Activated B cell treated with CpG ODN at 0.5 μM for 24 hours (primary cell): Measurements from ENCODE around the gene TM9SF3. TPM values are rescaled to one million over a fixed set of nuclear protein-coding genes. Genes with fewer than 3 reads are reported as not detected.
A peak's percentile ranks its signal among the peaks of the same experiment; 100 is the strongest.

Experiments
- ATAC-seq: fragments of 200-7000 bp; cut with Tn5 transposase; one replicate; pipeline ENCODE4 v1.10.0; 2021; ENCODE audit warnings: low read depth, mild to moderate bottlenecking, moderate library complexity
- CTCF ChIA-PET: fragments of 350-600 bp; sonication (Branson Sonifier 250); formaldehyde crosslinking; loops from one replicate; lab custom pipeline; 2021; ENCODE audit warnings: antibody characterized with exemption; lab: Charles Lee
- POLR2A ChIA-PET: fragments of 350-600 bp; sonication (Branson Sonifier 250); formaldehyde crosslinking; loops from one replicate; lab custom pipeline; 2021; ENCODE audit warnings: antibody characterized with exemption; lab: Charles Lee
- DNase-seq: peaks from one replicate; pipeline ENCODE4 v3.0.0; 2022
- H3K27ac Mint-ChIP-seq: one replicate; pipeline ENCODE4 v1.8.0; 2020; ENCODE audit warnings: mixed read lengths
- H3K27me3 Mint-ChIP-seq: one replicate; pipeline ENCODE4 v1.8.0; 2021; ENCODE audit warnings: mixed read lengths
- H3K36me3 Mint-ChIP-seq: one replicate; pipeline ENCODE4 v1.8.0; 2021; ENCODE audit warnings: low read depth, mixed read lengths
- H3K4me1 Mint-ChIP-seq: one replicate; pipeline ENCODE4 v1.8.0; 2021; ENCODE audit warnings: mixed read lengths
- H3K4me3 Mint-ChIP-seq: one replicate; pipeline ENCODE4 v1.8.0; 2020; ENCODE audit warnings: mild to moderate bottlenecking, mixed read lengths
- H3K9me3 Mint-ChIP-seq: one replicate; pipeline ENCODE4 v1.8.0; 2020; ENCODE audit warnings: mixed read lengths
- intact Hi-C: fragments of 100-400 bp; cut with micrococcal nuclease; formaldehyde crosslinking; loops from one replicate; pipeline ENCODE4 v1.15.1; 2024
- total RNA-seq: library from RNA; stranded (reverse); gene quantifications from 2 replicates; pipeline ENCODE4 v1.2.3, GENCODE V29; 2022
- TF ChIP-seq, protein P1 (sequence below): fragments of 200-600 bp; IDR thresholded peaks from one replicate; pipeline ENCODE4 v1.8.0; 2022; ENCODE audit warnings: antibody characterized with exemption, mild to moderate bottlenecking

TM9SF3 gene
- total RNA-seq, 1 donor from 2014 or later = 61.7 TPM

DNA sequence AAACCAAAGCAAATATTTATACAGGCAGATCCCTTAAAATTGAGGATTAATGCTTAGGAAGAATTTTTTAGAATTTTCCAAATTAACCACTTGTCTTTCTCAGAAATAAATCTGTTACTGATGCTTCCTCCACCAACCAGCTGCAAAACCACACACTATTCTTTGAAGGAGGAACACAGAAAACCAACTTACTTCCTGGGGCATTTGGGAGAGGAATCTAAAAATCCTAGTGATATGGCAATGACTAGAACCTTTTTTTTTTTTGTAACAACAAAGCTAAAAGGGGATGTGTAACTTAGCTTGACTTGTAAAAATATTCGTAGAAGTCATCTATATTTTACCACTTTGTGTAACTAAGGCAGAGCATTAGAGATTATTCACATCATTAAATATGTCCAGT, 5.1 kb upstream of the TM9SF3 start:
- intact Hi-C loops = no loop called here
- H3K36me3 Mint-ChIP-seq = peaks cover 41% of the 10 kb centered on the region
- ChIA-PET POLR2A (no interaction called here), CTCF (no interaction called here)
- TF ChIP-seq, protein P1, sequence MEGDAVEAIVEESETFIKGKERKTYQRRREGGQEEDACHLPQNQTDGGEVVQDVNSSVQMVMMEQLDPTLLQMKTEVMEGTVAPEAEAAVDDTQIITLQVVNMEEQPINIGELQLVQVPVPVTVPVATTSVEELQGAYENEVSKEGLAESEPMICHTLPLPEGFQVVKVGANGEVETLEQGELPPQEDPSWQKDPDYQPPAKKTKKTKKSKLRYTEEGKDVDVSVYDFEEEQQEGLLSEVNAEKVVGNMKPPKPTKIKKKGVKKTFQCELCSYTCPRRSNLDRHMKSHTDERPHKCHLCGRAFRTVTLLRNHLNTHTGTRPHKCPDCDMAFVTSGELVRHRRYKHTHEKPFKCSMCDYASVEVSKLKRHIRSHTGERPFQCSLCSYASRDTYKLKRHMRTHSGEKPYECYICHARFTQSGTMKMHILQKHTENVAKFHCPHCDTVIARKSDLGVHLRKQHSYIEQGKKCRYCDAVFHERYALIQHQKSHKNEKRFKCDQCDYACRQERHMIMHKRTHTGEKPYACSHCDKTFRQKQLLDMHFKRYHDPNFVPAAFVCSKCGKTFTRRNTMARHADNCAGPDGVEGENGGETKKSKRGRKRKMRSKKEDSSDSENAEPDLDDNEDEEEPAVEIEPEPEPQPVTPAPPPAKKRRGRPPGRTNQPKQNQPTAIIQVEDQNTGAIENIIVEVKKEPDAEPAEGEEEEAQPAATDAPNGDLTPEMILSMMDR = no peak
- no peaks in the 10 kb centered on the region for H3K9me3 Mint-ChIP-seq
- H3K4me1 Mint-ChIP-seq = peaks cover 6% of the 10 kb centered on the region
- ATAC-seq = no peak
- H3K27ac Mint-ChIP-seq = peak overlapping the region; percentile 13
- H3K27me3 Mint-ChIP-seq = no peaks in the 10 kb centered on the region
- H3K4me3 Mint-ChIP-seq = no peak overlapping the region
- no peak for DNase-seq

DNA sequence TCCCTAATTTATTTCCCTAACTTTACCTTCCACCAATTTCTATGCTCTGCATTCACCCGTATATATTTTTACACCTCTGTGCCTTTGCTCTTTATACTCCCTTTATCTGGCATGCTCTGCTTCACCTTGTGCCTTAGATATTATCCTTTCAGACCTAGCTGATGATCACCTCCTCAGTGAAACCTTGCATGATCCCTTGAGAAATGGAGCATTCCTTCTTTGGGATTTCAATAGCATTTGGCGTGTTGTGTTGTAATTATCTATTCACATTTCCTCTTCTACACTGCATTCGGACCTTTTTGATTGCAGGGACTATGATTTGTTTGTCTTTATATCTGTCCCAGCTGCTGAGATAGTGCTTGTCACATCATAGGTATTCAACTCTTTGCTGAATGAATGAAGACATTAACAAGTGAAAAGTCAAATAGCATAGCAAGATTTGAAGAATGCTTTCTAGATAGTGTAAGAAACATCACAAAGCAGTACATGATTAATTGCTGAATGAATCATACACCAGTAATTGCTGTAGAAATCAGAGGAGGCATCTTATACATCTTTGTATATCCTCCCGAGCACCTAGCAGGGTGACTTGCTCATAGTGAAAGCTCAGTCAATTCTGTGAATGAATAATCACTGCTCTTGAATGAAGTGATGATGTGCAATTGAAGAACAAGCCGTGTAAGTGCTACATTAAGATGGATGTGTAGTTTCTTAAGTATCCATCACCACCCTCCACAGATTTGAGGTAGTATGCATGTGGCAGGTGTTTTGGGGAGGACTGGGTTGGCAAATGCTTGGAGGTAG, 2.0 kb upstream of the TM9SF3 start:
- ChIA-PET CTCF (no interaction called here), POLR2A (interaction anchor here (0.7 to 1.0 kb wide), 2 partner anchors 9 to 149 kb away, joined by 3 to 8 read pairs; no protein-coding TSS in a partner anchor)
- no peaks in the 10 kb centered on the region for H3K9me3 Mint-ChIP-seq
- ATAC-seq = no peak
- no peak overlapping the region for H3K27ac Mint-ChIP-seq
- DNase-seq = no peak
- H3K27me3 Mint-ChIP-seq = no peaks in the 10 kb centered on the region
- H3K4me1 Mint-ChIP-seq = peaks cover 25% of the 10 kb centered on the region
- TF ChIP-seq, protein P1 = no peak
- intact Hi-C loops = no loop called here
- H3K36me3 Mint-ChIP-seq = peaks cover 17% of the 10 kb centered on the region
- no peak overlapping the region for H3K4me3 Mint-ChIP-seq

DNA sequence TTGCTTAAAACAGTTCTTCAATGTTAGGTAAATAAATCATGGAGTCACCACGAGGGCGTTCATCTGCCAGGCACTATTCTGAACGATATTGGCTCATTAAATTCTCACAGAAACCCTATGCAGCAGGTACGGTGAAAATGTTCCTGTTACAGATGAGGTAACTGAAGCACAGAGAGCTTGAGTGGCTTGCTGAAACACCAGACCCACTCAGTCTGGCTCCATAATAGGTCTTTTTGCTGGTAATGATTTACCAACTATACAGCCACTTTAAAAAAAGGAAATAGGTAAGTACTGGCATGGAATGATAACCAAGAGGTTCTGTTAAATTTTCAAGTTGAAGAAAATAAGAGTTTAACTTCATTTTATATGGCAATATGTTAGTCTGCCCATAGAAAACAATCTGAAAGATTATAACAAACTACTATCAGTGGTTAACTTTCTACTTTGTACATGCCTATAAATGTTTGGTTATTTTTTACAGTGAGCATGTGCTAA, 1.3 kb upstream of the TM9SF3 start:
- DNase-seq = no peak
- ATAC-seq = no peak
- H3K4me1 Mint-ChIP-seq = peaks cover 32% of the 10 kb centered on the region

DNA sequence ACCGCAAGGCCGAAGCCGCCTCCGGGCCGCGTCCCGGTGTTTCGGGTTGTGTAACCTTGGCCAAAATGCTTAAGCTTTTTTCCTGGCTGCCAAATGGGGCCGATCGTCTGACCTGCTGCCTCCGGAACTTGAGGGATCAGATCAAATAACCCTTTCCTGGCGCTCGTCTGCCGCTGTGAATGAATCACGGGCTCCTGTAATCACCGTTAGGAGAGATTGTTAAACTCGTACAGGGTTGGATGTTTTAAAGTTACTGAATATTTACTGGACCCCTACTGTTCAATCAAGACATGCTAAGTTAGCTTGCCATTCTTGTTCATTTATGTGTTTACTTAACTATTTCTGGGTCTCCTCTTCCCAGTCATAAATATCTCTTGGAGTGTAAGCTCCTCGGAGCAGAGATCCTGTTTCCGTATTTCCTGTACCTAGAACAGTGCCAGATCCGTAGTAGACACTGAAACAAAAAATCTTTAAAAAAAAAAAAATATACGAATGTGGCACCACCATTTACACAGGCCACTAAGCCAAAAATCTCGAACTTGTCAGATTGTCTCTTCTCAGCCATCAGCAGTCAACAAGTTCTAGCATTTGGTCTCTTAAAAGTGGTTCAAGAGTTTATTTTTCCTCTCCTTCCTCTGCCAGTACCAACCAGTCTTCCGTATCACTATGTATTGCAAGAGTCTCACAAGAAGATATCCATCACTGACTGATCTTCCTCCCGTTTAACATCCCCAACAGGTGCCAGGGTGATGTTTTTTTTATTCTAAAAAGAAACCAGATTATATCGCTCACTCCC, 650 bp upstream of the TM9SF3 start:
- peak; percentile 15 for ATAC-seq
- H3K4me3 Mint-ChIP-seq = no peak overlapping the region
- H3K27me3 Mint-ChIP-seq = no peaks in the 10 kb centered on the region
- intact Hi-C loops = loop anchor here (1.0 to 2.0 kb wide), 4 partner anchors 74 to 911 kb away; partner anchors contain the start of genes MMS19, TLL2, UBTD1 and ZNF518A
- ChIA-PET CTCF (interaction anchor here (0.8 kb wide), 1 partner anchor 12 kb away, joined by 3 read pairs; no protein-coding TSS in a partner anchor), POLR2A (interaction anchor here (1.1 kb wide), 1 partner anchor 30 kb away, joined by 3 read pairs; no protein-coding TSS in a partner anchor)
- TF ChIP-seq, protein P1 = no peak
- H3K4me1 Mint-ChIP-seq = peaks cover 34% of the 10 kb centered on the region
- H3K27ac Mint-ChIP-seq = no peak overlapping the region
- DNase-seq = no peak
- peaks cover 6% of the 10 kb centered on the region for H3K36me3 Mint-ChIP-seq
- no peaks in the 10 kb centered on the region for H3K9me3 Mint-ChIP-seq

More for the DNA sequence above, 1.3 kb upstream of the TM9SF3 start:
- Mint-ChIP-seq H3K4me3 (no peak overlapping the region), H3K27me3 (no peaks in the 10 kb centered on the region), H3K36me3 (peaks cover 12% of the 10 kb centered on the region), H3K9me3 (no peaks in the 10 kb centered on the region), H3K27ac (no peak overlapping the region)
- TF ChIP-seq, protein P1 = no peak
- intact Hi-C loops = no loop called here
- ChIA-PET CTCF (no interaction called here), POLR2A (no interaction called here)
